ENCODE measurements around the gene TIMM17A. TPM values are rescaled to one million over a fixed set of nuclear protein-coding genes. Genes with fewer than 3 reads are reported as not detected.

The TIMM17A gene
- total and polyA plus RNA-seq, 2 of the 4 experiments (the other 2 are of a cell fraction), result 80.4 to 87.3 TPM

- H3K36me3 ChIP-seq (ENCODE audit: control insufficient read depth, insufficient read depth, low read length), result peaks cover 47% of the 10 kb centered on the region
- in situ Hi-C loops (cut with MboI; ENCODE audit: low sequenced_read_pairs) (loop anchor here (25.0 kb wide), 1 partner anchor 427 kb away; the partner anchor contains the start of gene NAV1), intact Hi-C loops (cut with micrococcal nuclease) (no loop called here), dilution Hi-C loops (cut with HindIII; ENCODE audit: low sequenced_read_pairs, unreplicated experiment) (no loop called here)
- WGBS, 2 experiments (ENCODE audit: extremely low coverage in 2 of 2, insufficient read length in 1 of 2), result no CpG with 5 or more reads among the region's 1 CpG
- H2BK15ac ChIP-seq (ENCODE audit: low read depth, low read length), result no peak overlapping the region
- no peak overlapping the region for H2BK120ac ChIP-seq (ENCODE audit: low read depth, low read length)
- H3K27ac ChIP-seq (ENCODE audit: insufficient read depth, low read length), result no peak overlapping the region
- no peak overlapping the region for H3K23ac ChIP-seq (ENCODE audit: low read depth, low read length)
- no peaks in the 10 kb centered on the region for H4K20me1 ChIP-seq (ENCODE audit: insufficient read depth, low read length)
- no peak overlapping the region for H2AFZ ChIP-seq (replicated peaks; ENCODE audit: low read length, poor library complexity)
- TF ChIP-seq CTCF (conservative IDR thresholded peaks at IDR 0.05; ENCODE audit: low read depth, low read length) (no peak), FOS (IDR thresholded peaks at IDR 0.05; ENCODE audit: low read depth, low read length) (no peak), MAFK (IDR thresholded peaks at IDR 0.05; ENCODE audit: low read depth, low read length) (no peak; the same call in 1 of the 2 replicates), MXI1 (IDR thresholded peaks at IDR 0.05; ENCODE audit: borderline replicate concordance, low read depth, low read length) (no peak), BHLHE40 (IDR thresholded peaks at IDR 0.05; ENCODE audit: low read depth, low read length) (no peak), NFE2L2 (IDR thresholded peaks at IDR 0.05; ENCODE audit: low read depth, low read length) (no peak), RAD21 (IDR thresholded peaks at IDR 0.05; ENCODE audit: low read length) (no peak), RCOR1 (IDR thresholded peaks at IDR 0.05; ENCODE audit: insufficient replicate concordance, low read length) (no peak), SMC3 (IDR thresholded peaks at IDR 0.05; ENCODE audit: low read depth, low read length) (no peak), MAZ (IDR thresholded peaks at IDR 0.05; ENCODE audit: borderline replicate concordance, low read depth, low read length) (no peak), POLR2A (IDR thresholded peaks at IDR 0.05; ENCODE audit: low read depth, low read length) (no peak)
- H3K9ac ChIP-seq (ENCODE audit: low read depth, low read length), result no peak overlapping the region
- no peaks in the 10 kb centered on the region for H3K27me3 ChIP-seq (ENCODE audit: control insufficient read depth, insufficient read depth, low read length)
- H2AK5ac ChIP-seq (ENCODE audit: low read depth, low read length), result no peak overlapping the region
- CTCF ChIA-PET, result interaction anchor here (3.0 kb wide), 1 partner anchor 68 kb away, joined by 12 read pairs; no protein-coding TSS in a partner anchor
- no peak overlapping the region for H4K8ac ChIP-seq (ENCODE audit: low read depth in 2 of 2, low read length in 2 of 2)
- no peak overlapping the region for H3K18ac ChIP-seq (ENCODE audit: low read depth, low read length)
- no TSS peak for BruUV-seq (replicated peaks)
- no peaks in the 10 kb centered on the region for H3K4me1 ChIP-seq (ENCODE audit: control insufficient read depth, insufficient read depth, low read length)
- H3K9me1 ChIP-seq (ENCODE audit: insufficient read depth, low read length), result no peaks in the 10 kb centered on the region
- H3K4me3 ChIP-seq (ENCODE audit: insufficient read depth, low read depth, low read length), result no peak overlapping the region
- no peak overlapping the region for H2BK5ac ChIP-seq (ENCODE audit: low read depth, low read length, poor library complexity, severe bottlenecking)
- H4K5ac ChIP-seq (ENCODE audit: low read depth, low read length), result no peak overlapping the region
- H3K56ac ChIP-seq (ENCODE audit: extremely low read depth, insufficient read depth, low read length), result no peak overlapping the region
- no peak overlapping the region for H2BK20ac ChIP-seq (ENCODE audit: low read depth, low read length)
- no peak overlapping the region for H4K91ac ChIP-seq (ENCODE audit: insufficient read depth, low read depth, low read length)
- H3K79me1 ChIP-seq (ENCODE audit: low read depth in 1 of 2, low read length in 2 of 2), result peaks cover 12 to 42% of the 10 kb centered on the region in 2 experiments
- H2AK9ac ChIP-seq (replicated peaks; ENCODE audit: low read depth, low read length, poor library complexity), result no peak overlapping the region
- POLR2A ChIA-PET (ENCODE audit: unreplicated experiment), result no interaction called here
- peak; percentile 80 for DNase-seq
- H3K4me2 ChIP-seq (ENCODE audit: low read depth, low read length), result no peak overlapping the region
- H3K9me3 ChIP-seq (ENCODE audit: control insufficient read depth, insufficient read depth, low read length), result no peaks in the 10 kb centered on the region
- no peak overlapping the region for H3K14ac ChIP-seq (replicated peaks; ENCODE audit: low read depth, low read length)
- peak; percentile 87 for ATAC-seq (ENCODE audit: low read depth)
- H3K4ac ChIP-seq (ENCODE audit: low read depth, low read length), result no peak overlapping the region
Measured at GRCh38 chr1:201964261-201964660, 9.0 kb downstream of the TIMM17A start.

All from IMR-90 (cell line).